Measurements from ENCODE around the gene ZNF117. TPM values are rescaled to one million over a fixed set of nuclear protein-coding genes. Genes with fewer than 3 reads are reported as not detected.
A peak's percentile ranks its signal among the peaks of the same experiment; 100 is the strongest.
"Not testable (repeated sequence)": the region's sequence is repeated elsewhere in the genome, so short reads cannot be mapped to it uniquely, and the experiment has no call there.

ZNF117 gene
- total and polyA plus RNA-seq, 3 donors from 2014 or later: 5.8 to 45.7 (median 43.5) TPM

GRCh38 chr7:65009394-65009793, 18.6 kb upstream of the ZNF117 start:
- H3K4me3 ChIP-seq; H3K27ac ChIP-seq; H3K27me3 ChIP-seq; intact Hi-C loops (cut with DNase I; ENCODE audit: low total_unique reads); DNase-seq; H3K36me3 ChIP-seq (ENCODE audit: low read depth, missing control alignments); H3K9me3 ChIP-seq; H3K4me1 ChIP-seq: not testable (repeated sequence)
- 75 to 83% methylated on average over 2 of the region's 2 CpGs for WGBS, 2 donors

DNA sequence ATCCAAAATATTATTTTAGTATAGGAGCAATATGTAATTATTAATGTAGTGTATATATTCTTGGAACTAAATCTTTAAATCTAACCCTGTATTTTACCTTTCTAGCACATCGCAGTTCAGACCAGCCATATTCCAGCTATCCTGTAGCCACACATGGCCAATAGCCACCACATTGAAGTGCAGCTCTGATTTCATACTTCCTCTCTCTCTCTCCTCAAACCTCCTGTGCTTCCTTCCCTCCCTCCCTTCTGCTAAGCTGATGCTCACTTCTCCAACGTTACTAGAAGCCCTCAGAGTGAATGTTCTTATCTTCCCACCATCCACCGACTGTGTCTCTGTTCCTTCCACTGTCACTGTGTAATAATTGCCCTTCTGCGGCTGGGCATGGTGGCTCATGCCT, 16.2 kb upstream of the ZNF117 start:
- Histone ChIP-seq H3K4me3 (peak overlapping the region; percentile 67 to 87), H3K27ac (peak overlapping the region; percentile 85 to 88)
- H3K27me3 ChIP-seq; DNase-seq; H3K36me3 ChIP-seq (ENCODE audit: low read depth, missing control alignments); H3K4me1 ChIP-seq; intact Hi-C loops (cut with DNase I; ENCODE audit: low total_unique reads); H3K9me3 ChIP-seq: not testable (repeated sequence)
- 43 to 44% methylated on average over 4 of the region's 4 CpGs for WGBS, 2 donors

GRCh38 chr7:65006094-65006992, 15.5 kb upstream of the ZNF117 start, which contains the start of gene ERV3-1:
Gene ERV3-1 (minus strand): TSS chr7:65006687. CDS start chr7:64993026, 13,661 bp downstream.
- peak; percentile 99 for DNase-seq
- no peaks in the 10 kb centered on the region for H3K36me3 ChIP-seq (ENCODE audit: low read depth, missing control alignments)

DNA sequence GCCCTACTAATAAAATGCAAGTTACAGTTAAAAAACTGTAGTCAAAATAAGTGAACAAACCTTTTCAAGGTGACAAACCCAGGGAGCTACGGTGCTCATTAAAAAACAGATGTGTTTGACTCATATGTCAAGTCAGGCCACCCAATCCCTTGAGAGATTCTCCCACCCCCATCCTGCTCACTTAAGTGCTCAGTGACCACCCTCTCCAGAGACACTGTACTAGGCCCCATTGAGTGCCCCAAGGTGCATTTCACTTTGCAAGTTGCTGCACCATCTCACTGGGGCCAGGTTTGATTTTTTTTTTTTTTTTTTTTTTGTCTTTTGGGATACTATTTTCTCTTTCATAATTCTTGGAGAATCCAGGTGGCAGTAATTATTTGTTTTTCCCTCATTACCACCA, 13.7 kb upstream of the ZNF117 start:
- DNase-seq: no peak

More at GRCh38 chr7:65006094-65006992, 15.5 kb upstream of the ZNF117 start, which contains the start of gene ERV3-1:
- TF ChIP-seq POLR2A (IDR thresholded peaks at IDR 0.05): peak; percentile 61
- TF ChIP-seq, protein P1, sequence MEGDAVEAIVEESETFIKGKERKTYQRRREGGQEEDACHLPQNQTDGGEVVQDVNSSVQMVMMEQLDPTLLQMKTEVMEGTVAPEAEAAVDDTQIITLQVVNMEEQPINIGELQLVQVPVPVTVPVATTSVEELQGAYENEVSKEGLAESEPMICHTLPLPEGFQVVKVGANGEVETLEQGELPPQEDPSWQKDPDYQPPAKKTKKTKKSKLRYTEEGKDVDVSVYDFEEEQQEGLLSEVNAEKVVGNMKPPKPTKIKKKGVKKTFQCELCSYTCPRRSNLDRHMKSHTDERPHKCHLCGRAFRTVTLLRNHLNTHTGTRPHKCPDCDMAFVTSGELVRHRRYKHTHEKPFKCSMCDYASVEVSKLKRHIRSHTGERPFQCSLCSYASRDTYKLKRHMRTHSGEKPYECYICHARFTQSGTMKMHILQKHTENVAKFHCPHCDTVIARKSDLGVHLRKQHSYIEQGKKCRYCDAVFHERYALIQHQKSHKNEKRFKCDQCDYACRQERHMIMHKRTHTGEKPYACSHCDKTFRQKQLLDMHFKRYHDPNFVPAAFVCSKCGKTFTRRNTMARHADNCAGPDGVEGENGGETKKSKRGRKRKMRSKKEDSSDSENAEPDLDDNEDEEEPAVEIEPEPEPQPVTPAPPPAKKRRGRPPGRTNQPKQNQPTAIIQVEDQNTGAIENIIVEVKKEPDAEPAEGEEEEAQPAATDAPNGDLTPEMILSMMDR (IDR thresholded peaks at IDR 0.05): no peak
- Histone ChIP-seq H3K9me3 (no peaks in the 10 kb centered on the region), H3K27ac (peak within 1 kb of the TSS; percentile 85 to 88), H3K4me3 (peak within 1 kb of the TSS; percentile 67 to 87), H3K4me1 (peaks cover 4% of the 10 kb centered on the region), H3K27me3 (no peaks in the 10 kb centered on the region)
- 1 to 2% methylated on average over 27 to 33 of the region's 33 CpGs for WGBS, 2 donors
- intact Hi-C loops (cut with DNase I; ENCODE audit: low total_unique reads): no loop called here

DNA sequence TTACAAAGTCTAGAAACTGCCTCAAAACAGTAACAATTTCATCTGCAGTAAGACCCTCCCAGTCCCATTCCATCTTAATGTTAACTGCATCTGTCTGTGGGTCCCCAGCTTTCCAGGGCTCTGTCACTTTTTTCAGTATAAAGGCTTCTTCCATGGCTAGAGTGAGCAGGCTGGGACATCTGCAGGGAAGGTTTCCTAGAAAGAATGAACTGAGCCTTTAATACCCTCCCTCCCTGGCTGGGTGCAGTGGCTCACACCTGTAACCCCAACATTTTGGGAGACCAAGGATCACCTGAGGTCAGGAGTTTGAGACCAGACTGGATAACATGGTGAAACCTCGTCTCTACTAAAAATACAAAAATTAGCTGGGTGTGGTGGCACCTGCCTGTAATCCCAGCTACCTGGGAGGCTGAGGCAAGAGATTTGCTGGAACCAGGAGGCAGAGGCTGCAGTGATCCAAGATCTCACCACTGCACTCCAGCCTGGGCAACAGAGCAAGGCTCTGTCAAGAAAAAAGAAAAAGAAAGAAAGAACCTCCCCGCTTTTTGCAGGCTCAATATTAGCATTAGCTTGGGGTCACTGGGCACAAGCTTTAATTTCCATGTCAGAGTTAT, 12.2 kb upstream of the ZNF117 start:
- Histone ChIP-seq H3K36me3 (ENCODE audit: low read depth, missing control alignments) (no peaks in the 10 kb centered on the region), H3K9me3 (no peaks in the 10 kb centered on the region), H3K4me3 (no peak overlapping the region), H3K27ac (peak overlapping the region; percentile 26 to 42), H3K4me1 (peaks cover 25% of the 10 kb centered on the region), H3K27me3 (no peaks in the 10 kb centered on the region)
- TF ChIP-seq, protein P1 (IDR thresholded peaks at IDR 0.05): no peak
- no peak for DNase-seq
- 78 to 92% methylated on average over 2 of the region's 2 CpGs for WGBS, 2 donors
- intact Hi-C loops (cut with DNase I; ENCODE audit: low total_unique reads): no loop called here

More for the DNA sequence above, 13.7 kb upstream of the ZNF117 start:
- WGBS, 2 donors: 62 to 68% methylated on average over 1 of the region's 1 CpG
- TF ChIP-seq, protein P1 (IDR thresholded peaks at IDR 0.05): no peak
- TF ChIP-seq POLR2A (IDR thresholded peaks at IDR 0.05): no peak
- intact Hi-C loops (cut with DNase I; ENCODE audit: low total_unique reads): no loop called here
- no peaks in the 10 kb centered on the region for H3K9me3 ChIP-seq
- H3K36me3 ChIP-seq (ENCODE audit: low read depth, missing control alignments): no peaks in the 10 kb centered on the region
- peak overlapping the region; percentile 4 to 85 for H3K27ac ChIP-seq
- H3K27me3 ChIP-seq: no peaks in the 10 kb centered on the region
- peak overlapping the region in 1 of 2 donors; percentile 87 for H3K4me3 ChIP-seq
- peaks cover 13% of the 10 kb centered on the region for H3K4me1 ChIP-seq

Data from testis (tissue), 3 donors.